Keratinocyte (primary cell): Measurements from ENCODE around the gene NPSR1. TPM values are rescaled to one million over a fixed set of nuclear protein-coding genes. Genes with fewer than 3 reads are reported as not detected.

ENCODE experiments used
- DNase-seq: peaks from one replicate; pipeline ENCODE4 v3.0.0-alpha.2; 2011; ENCODE audit warnings: low read depth, missing footprints, low spot score
- FAIRE-seq: peaks from 2 replicates; lab custom pipeline; 2011; peaks lifted over from hg19 to GRCh38; lab: Jason Lieb, UNC
- H2AFZ ChIP-seq: 2 replicates; pipeline ENCODE4 v1.6.0; 2012; ENCODE audit warnings: low read length, control low read depth, inconsistent platforms; ENCODE audit not compliant: control insufficient read depth
- H3K27ac ChIP-seq: 2 replicates; pipeline ENCODE4 v1.5.1; 2011; ENCODE audit warnings: low read length; ENCODE audit not compliant: control insufficient read depth, insufficient read depth
- H3K27me3 ChIP-seq: 3 replicates; pipeline ENCODE4 v1.6.0; 2011; ENCODE audit warnings: low read length; ENCODE audit not compliant: control insufficient read depth, insufficient read depth; ENCODE audit errors: extremely low read depth
- H3K36me3 ChIP-seq, 2 experiments: 2 replicates in 1 of 2; 3 replicates in 1 of 2; pipeline ENCODE4 v1.5.1; 2011; ENCODE audit warnings: low read length in 2 of 2, mild to moderate bottlenecking in 1 of 2; ENCODE audit not compliant: control insufficient read depth in 2 of 2, insufficient read depth in 2 of 2; ENCODE audit errors: extremely low read depth in 1 of 2
- H3K4me1 ChIP-seq: 3 replicates; pipeline ENCODE4 v1.5.1; 2011; ENCODE audit warnings: low read length; ENCODE audit not compliant: control insufficient read depth, insufficient read depth; ENCODE audit errors: extremely low read depth
- H3K4me2 ChIP-seq: 3 replicates; pipeline ENCODE4 v1.6.0; 2011; ENCODE audit warnings: low read depth, low read length; ENCODE audit not compliant: control insufficient read depth, insufficient read depth; ENCODE audit errors: extremely low read depth
- H3K4me3 ChIP-seq, 3 experiments: fragments of 200-600 bp in 1 of 3; sonication (generic) in 1 of 3; 2 replicates in 2 of 3; 3 replicates in 1 of 3; pipeline ENCODE4 v1.5.1; 2011 to 2016; ENCODE audit warnings: low read length in 3 of 3, mild to moderate bottlenecking in 3 of 3, control low read depth in 2 of 3, inconsistent platforms in 1 of 3, low read depth in 1 of 3, mixed read lengths in 1 of 3, mixed run types in 1 of 3, moderate library complexity in 1 of 3; ENCODE audit not compliant: control insufficient read depth in 2 of 3, insufficient read depth in 2 of 3; ENCODE audit errors: extremely low read depth in 1 of 3
- H3K79me2 ChIP-seq: 2 replicates; pipeline ENCODE4 v1.6.0; 2012; ENCODE audit warnings: low read length; ENCODE audit not compliant: control insufficient read depth, insufficient read depth
- H3K9ac ChIP-seq: 3 replicates; pipeline ENCODE4 v1.6.0; 2011; ENCODE audit warnings: low read length; ENCODE audit not compliant: control insufficient read depth, insufficient read depth; ENCODE audit errors: extremely low read depth
- H3K9me1 ChIP-seq: 3 replicates; pipeline ENCODE4 v1.6.0; 2011; ENCODE audit warnings: low read length; ENCODE audit not compliant: control insufficient read depth, insufficient read depth; ENCODE audit errors: extremely low read depth
- H3K9me3 ChIP-seq: 2 replicates; pipeline ENCODE4 v1.5.1; 2012; ENCODE audit warnings: low read depth, low read length; ENCODE audit not compliant: control insufficient read depth
- H4K20me1 ChIP-seq: 3 replicates; pipeline ENCODE4 v1.6.0; 2011; ENCODE audit warnings: low read length; ENCODE audit not compliant: control insufficient read depth, insufficient read depth; ENCODE audit errors: extremely low read depth
- CTCF ChIP-seq, 3 experiments: IDR thresholded peaks in 1 of 3; conservative IDR thresholded peaks in 1 of 3; optimal IDR thresholded peaks in 1 of 3; 2 replicates in 2 of 3; 3 replicates in 1 of 3; pipeline versions ENCODE3 to v1.5.1; 2011; ENCODE audit warnings: low read length in 3 of 3, mild to moderate bottlenecking in 3 of 3, moderate library complexity in 2 of 3, control low read depth in 1 of 3, inconsistent platforms in 1 of 3; ENCODE audit not compliant: insufficient read depth in 2 of 3; ENCODE audit errors: extremely low read depth in 1 of 3
- EZH2 ChIP-seq: IDR thresholded peaks from one replicate; pipeline ENCODE4 v1.6.1; 2012; ENCODE audit warnings: inconsistent platforms, mild to moderate bottlenecking, low read length, moderate library complexity
- dilution Hi-C: fragments of 300-500 bp; cut with MboI; formaldehyde crosslinking; loops from one replicate; pipeline ENCODE4 v1.7.0; 2020; ENCODE audit warnings: low sequenced_read_pairs; ENCODE audit not compliant: extremely low pct_ligation_motif_present
- polyA plus RNA-seq, 5 experiments: library from polyadenylated mRNA; depleted of rRNA in 3 of 5; stranded (reverse) in 3 of 5; stranded (forward) in 1 of 5; unstranded in 1 of 5; fragments of >200 nt; gene quantifications; 1 replicate in 1 of 5; 2 replicates in 3 of 5; 3 replicates in 1 of 5; pipeline versions ENCODE4 v1.2.1 to v1.2.3, GENCODE V29; 2011 to 2012; ENCODE audit warnings: missing spikeins in 2 of 5, low read depth in 1 of 5, low replicate concordance in 1 of 5

The NPSR1 gene
- polyA plus RNA-seq, 1 donor (not counting 4 experiments of a cell fraction or from before 2014, with no cell fraction given) = not detected

- TF ChIP-seq CTCF (optimal IDR thresholded peaks at IDR 0.05 in 1 of 3, IDR thresholded peaks at IDR 0.05 in 1 of 3, conservative IDR thresholded peaks at IDR 0.05 in 1 of 3; ENCODE audit: extremely low read depth in 1 of 3, insufficient read depth in 2 of 3, low read length in 3 of 3) (no peak), EZH2 (no peak)
- DNase-seq (no peak), FAIRE-seq (no peak)
- Histone ChIP-seq H3K27me3 (no peaks in the 10 kb centered on the region), H2AFZ (no peak overlapping the region), H3K4me2 (no peak overlapping the region), H3K79me2 (no peaks in the 10 kb centered on the region), H3K9me3 (no peaks in the 10 kb centered on the region), H3K27ac (no peak overlapping the region), H3K9ac (no peak overlapping the region), H3K36me3 (no peaks in the 10 kb centered on the region), H3K4me1 (no peaks in the 10 kb centered on the region), H4K20me1 (no peaks in the 10 kb centered on the region), H3K9me1 (no peaks in the 10 kb centered on the region), H3K4me3 (no peak overlapping the region)
- dilution Hi-C loops = no loop called here
Observed at GRCh38 chr7:34757570-34758110, 99.6 kb downstream of the NPSR1 start.

GRCh38 chr7:34758111-34758601 lies 100.1 kb downstream of the NPSR1 start:
- Histone ChIP-seq H3K9me1 (no peaks in the 10 kb centered on the region), H3K4me2 (no peak overlapping the region), H3K36me3 (no peaks in the 10 kb centered on the region), H4K20me1 (no peaks in the 10 kb centered on the region), H3K27ac (no peak overlapping the region), H3K27me3 (no peaks in the 10 kb centered on the region), H3K4me3 (no peak overlapping the region), H3K4me1 (no peaks in the 10 kb centered on the region), H3K9ac (no peak overlapping the region), H2AFZ (no peak overlapping the region), H3K9me3 (no peaks in the 10 kb centered on the region), H3K79me2 (no peaks in the 10 kb centered on the region)
- dilution Hi-C loops = no loop called here
- TF ChIP-seq EZH2 (no peak), CTCF (optimal IDR thresholded peaks at IDR 0.05 in 1 of 3, IDR thresholded peaks at IDR 0.05 in 1 of 3, conservative IDR thresholded peaks at IDR 0.05 in 1 of 3; ENCODE audit: extremely low read depth in 1 of 3, insufficient read depth in 2 of 3, low read length in 3 of 3) (no peak)
- DNase-seq = no peak
- no peak for FAIRE-seq
